Stomach smooth muscle (tissue), 2 donors: ENCODE results near the gene ECHDC1.

Experiments
- H3K27ac ChIP-seq: one replicate; pipeline ENCODE4 v1.7.0; 2013; ENCODE audit warnings: mild to moderate bottlenecking, low read length, inconsistent platforms
- H3K27me3 ChIP-seq, 2 donors: one replicate each; pipeline ENCODE4 v1.7.0; 2013; ENCODE audit warnings: low read length in 2 of 2; ENCODE audit not compliant: insufficient read depth in 2 of 2, control insufficient read depth in 1 of 2
- H3K36me3 ChIP-seq, 2 donors: one replicate each; pipeline ENCODE4 v1.7.0; 2013; ENCODE audit warnings: low read length in 2 of 2; ENCODE audit not compliant: control insufficient read depth in 2 of 2, insufficient read depth in 2 of 2
- H3K4me1 ChIP-seq: one replicate; pipeline ENCODE4 v1.7.0; 2013; ENCODE audit warnings: low read length; ENCODE audit not compliant: control insufficient read depth, insufficient read depth
- H3K4me3 ChIP-seq, 2 donors: one replicate each; pipeline ENCODE4 v1.7.0; 2013; ENCODE audit warnings: low read length in 2 of 2
- H3K9ac ChIP-seq, 2 donors: one replicate each; pipeline ENCODE4 v1.7.0; 2013; ENCODE audit warnings: low read length in 2 of 2, mild to moderate bottlenecking in 1 of 2
- H3K9me3 ChIP-seq, 2 donors: one replicate each; pipeline ENCODE4 v1.7.0; 2013; ENCODE audit warnings: low read length in 2 of 2; ENCODE audit not compliant: control insufficient read depth in 2 of 2
- donor health status: healthy.
- donor health status: Pancreatic carcinoma.

ECHDC1 gene

GRCh38 chr6:127367023-127367375 is 23.6 kb upstream of the ECHDC1 start:
- no peak overlapping the region for H3K9ac ChIP-seq
- H3K4me3 ChIP-seq: no peak overlapping the region
- H3K27me3 ChIP-seq: no peaks in the 10 kb centered on the region
- no peaks in the 10 kb centered on the region for H3K36me3 ChIP-seq
- H3K4me1 ChIP-seq: no peaks in the 10 kb centered on the region
- no peak overlapping the region for H3K27ac ChIP-seq
- H3K9me3 ChIP-seq: no peaks in the 10 kb centered on the region

- Histone ChIP-seq H3K9me3 (no peaks in the 10 kb centered on the region), H3K4me3 (peak overlapping the region; percentile 35 to 52), H3K27me3 (no peaks in the 10 kb centered on the region), H3K9ac (no peak overlapping the region), H3K27ac (peak overlapping the region; percentile 32), H3K36me3 (no peaks in the 10 kb centered on the region), H3K4me1 (no peaks in the 10 kb centered on the region)
These were observed 23.0 kb upstream of the ECHDC1 start for GRCh38 chr6:127366282-127367022.

GRCh38 chr6:127365874-127366273 is 22.5 kb upstream of the ECHDC1 start:
- peak overlapping the region; percentile 32 for H3K27ac ChIP-seq
- H3K27me3 ChIP-seq: no peaks in the 10 kb centered on the region
- no peak overlapping the region for H3K9ac ChIP-seq
- H3K36me3 ChIP-seq: no peaks in the 10 kb centered on the region
- H3K4me1 ChIP-seq: no peaks in the 10 kb centered on the region
- peak overlapping the region; percentile 35 to 52 for H3K4me3 ChIP-seq
- no peaks in the 10 kb centered on the region for H3K9me3 ChIP-seq

GRCh38 chr6:127352524-127352923 is 9.1 kb upstream of the ECHDC1 start:
- H3K9me3 ChIP-seq: peaks cover 0 to 5% of the 10 kb centered on the region in 2 donors
- H3K27ac ChIP-seq: no peak overlapping the region
- no peaks in the 10 kb centered on the region for H3K36me3 ChIP-seq

GRCh38 chr6:127349980-127350379 is 6.6 kb upstream of the ECHDC1 start:
- Histone ChIP-seq H3K4me3 (no peak overlapping the region), H3K9ac (no peak overlapping the region), H3K9me3 (peaks cover 0 to 5% of the 10 kb centered on the region in 2 donors), H3K36me3 (no peaks in the 10 kb centered on the region), H3K4me1 (no peaks in the 10 kb centered on the region), H3K27me3 (no peaks in the 10 kb centered on the region), H3K27ac (no peak overlapping the region)

More at GRCh38 chr6:127352524-127352923, 9.1 kb upstream of the ECHDC1 start:
- Histone ChIP-seq H3K4me3 (no peak overlapping the region), H3K27me3 (no peaks in the 10 kb centered on the region), H3K9ac (no peak overlapping the region), H3K4me1 (no peaks in the 10 kb centered on the region)

- Histone ChIP-seq H3K4me3 (no peak overlapping the region), H3K9me3 (peaks cover 0 to 5% of the 10 kb centered on the region in 2 donors), H3K27me3 (no peaks in the 10 kb centered on the region), H3K9ac (no peak overlapping the region), H3K27ac (no peak overlapping the region), H3K4me1 (peaks cover 3% of the 10 kb centered on the region), H3K36me3 (no peaks in the 10 kb centered on the region)
These were observed 4.7 kb upstream of the ECHDC1 start for GRCh38 chr6:127348028-127348661.

- no peaks in the 10 kb centered on the region for H3K27me3 ChIP-seq
- no peaks in the 10 kb centered on the region for H3K36me3 ChIP-seq
- H3K9ac ChIP-seq: no peak overlapping the region
- H3K27ac ChIP-seq: no peak overlapping the region
- H3K4me3 ChIP-seq: no peak overlapping the region
- H3K4me1 ChIP-seq: peaks cover 8% of the 10 kb centered on the region
- H3K9me3 ChIP-seq: peaks cover 0 to 5% of the 10 kb centered on the region in 2 donors
These were observed 3.8 kb upstream of the ECHDC1 start for GRCh38 chr6:127347178-127347577.

- Histone ChIP-seq H3K4me3 (no peak overlapping the region), H3K4me1 (peaks cover 15% of the 10 kb centered on the region), H3K27me3 (no peaks in the 10 kb centered on the region), H3K36me3 (no peaks in the 10 kb centered on the region), H3K27ac (no peak overlapping the region), H3K9ac (no peak overlapping the region), H3K9me3 (peaks cover 0 to 5% of the 10 kb centered on the region in 2 donors)
These were observed 2.1 kb upstream of the ECHDC1 start for GRCh38 chr6:127345521-127345920.

GRCh38 chr6:127343809-127344659 is 625 bp upstream of the ECHDC1 start:
- H3K9ac ChIP-seq: peak overlapping the region; percentile 80 to 86
- H3K4me1 ChIP-seq: peaks cover 15% of the 10 kb centered on the region
- H3K36me3 ChIP-seq: no peaks in the 10 kb centered on the region
- peak overlapping the region; percentile 69 for H3K27ac ChIP-seq
- H3K4me3 ChIP-seq: peak overlapping the region; percentile 92 to 93
- H3K27me3 ChIP-seq: no peaks in the 10 kb centered on the region
- no peaks in the 10 kb centered on the region for H3K9me3 ChIP-seq

GRCh38 chr6:127342296-127342945 is 988 bp downstream of the ECHDC1 start:
- H3K36me3 ChIP-seq: no peaks in the 10 kb centered on the region
- H3K9ac ChIP-seq: peak overlapping the region; percentile 80 to 86
- peak overlapping the region; percentile 69 for H3K27ac ChIP-seq
- H3K9me3 ChIP-seq: no peaks in the 10 kb centered on the region
- H3K27me3 ChIP-seq: no peaks in the 10 kb centered on the region
- H3K4me3 ChIP-seq: peak overlapping the region; percentile 92 to 93
- H3K4me1 ChIP-seq: peaks cover 15% of the 10 kb centered on the region
